HCT116 (cell line): Measurements from ENCODE around the gene ARL6IP6. TPM values are rescaled to one million over a fixed set of nuclear protein-coding genes. Genes with fewer than 3 reads are reported as not detected.

ENCODE experiments used
- ATAC-seq: fragments of 200-7000 bp; cut with Tn5 transposase; 2 replicates; pipeline ENCODE4 v1.9.1; 2020; ENCODE audit warnings: mild to moderate bottlenecking, moderate library complexity
- BruUV-seq: library from RNA; stranded (reverse); fragments of 400-500 nt; replicated peaks from 2 replicates; lab custom pipeline; 2021; lab: Mats Ljungman, UMichigan
- CTCF ChIA-PET: fragments of 300-600 bp; sonication (Branson Sonifier 250); formaldehyde crosslinking; loops from one replicate; lab custom pipeline; 2021; ENCODE audit warnings: antibody characterized with exemption; lab: Charles Lee
- POLR2A ChIA-PET: fragments of 300-600, 350-600 bp; sonication (Branson Sonifier 250); formaldehyde crosslinking; loops from one replicate; lab custom pipeline; 2021; ENCODE audit warnings: antibody characterized with exemption; lab: Charles Lee
- RAD21 ChIA-PET, 2 experiments: fragments of 300-600 bp; sonication (Branson Sonifier 250); formaldehyde crosslinking; loops; one replicate each; lab custom pipeline; 2023; ENCODE audit warnings: low total read pairs in 2 of 2; ENCODE audit not compliant: uncharacterized antibody in 2 of 2, unreplicated experiment in 2 of 2, low non-redundant PET in 1 of 2; lab: Charles Lee
- DNase-seq: peaks from one replicate; pipeline ENCODE4 v3.0.0-alpha.2; 2010; ENCODE audit warnings: low read depth, low spot score
- H2AFZ ChIP-seq: fragments of 200-600 bp; shearing (Covaris generic), sonication (generic); 2 replicates; pipeline ENCODE4 v1.6.1; 2017; ENCODE audit warnings: low read depth, mixed run types, mixed read lengths, antibody characterized with exemption, low read length; ENCODE audit not compliant: poor library complexity, severe bottlenecking
- H3K27ac ChIP-seq: 2 replicates; pipeline ENCODE4 v1.5.1; 2012; ENCODE audit warnings: low read depth, low read length
- H3K27me3 ChIP-seq: fragments of 200-600 bp; sonication (generic); 2 replicates; pipeline ENCODE4 v1.6.1; 2016; ENCODE audit warnings: mixed run types, low read length, mixed read lengths; ENCODE audit not compliant: insufficient read depth
- H3K36me3 ChIP-seq, 2 experiments: fragments of 200-500 bp in 1 of 2; fragments of 200-600 bp in 1 of 2; sonication (Bioruptor generic) in 1 of 2; sonication (generic) in 1 of 2; 2 replicates each; pipeline versions ENCODE4 v1.5.1 to v1.6.1; 2014 to 2016; ENCODE audit warnings: low read length in 2 of 2, inconsistent platforms in 1 of 2, mixed read lengths in 1 of 2, mixed run types in 1 of 2; ENCODE audit not compliant: insufficient read depth in 2 of 2, control insufficient read depth in 1 of 2
- H3K4me1 ChIP-seq, 2 experiments: fragments of 200-600 bp in 1 of 2; sonication (generic) in 1 of 2; 2 replicates each; pipeline versions ENCODE4 v1.5.1 to v1.6.1; 2012 to 2017; ENCODE audit warnings: low read length in 2 of 2, inconsistent platforms in 1 of 2, mild to moderate bottlenecking in 1 of 2, mixed read lengths in 1 of 2, mixed run types in 1 of 2, moderate library complexity in 1 of 2; ENCODE audit not compliant: insufficient read depth in 2 of 2, control insufficient read depth in 1 of 2
- H3K4me2 ChIP-seq: fragments of 200-600 bp; sonication (generic); 2 replicates; pipeline ENCODE4 v1.6.1; 2017; ENCODE audit warnings: mixed run types, low read length, mixed read lengths
- H3K4me3 ChIP-seq, 2 experiments: fragments of 200-600 bp in 1 of 2; sonication (generic) in 1 of 2; replicated peaks in 1 of 2; 2 replicates each; pipeline ENCODE4 v1.5.1; 2011 to 2016; ENCODE audit warnings: low read length in 2 of 2, control low read depth in 1 of 2, low read depth in 1 of 2, mild to moderate bottlenecking in 1 of 2, mixed read lengths in 1 of 2, mixed run types in 1 of 2
- H3K79me2 ChIP-seq: fragments of 200-600 bp; sonication (generic); 2 replicates; pipeline ENCODE4 v1.6.1; 2017; ENCODE audit warnings: mild to moderate bottlenecking, mixed run types, low read length, moderate library complexity, mixed read lengths; ENCODE audit not compliant: insufficient read depth
- H3K9ac ChIP-seq: fragments of 200-600 bp; sonication (generic); 2 replicates; pipeline ENCODE4 v1.6.1; 2016; ENCODE audit warnings: low read length, mixed read lengths
- H3K9me2 ChIP-seq: fragments of 200-600 bp; sonication (generic), shearing (Covaris generic); 2 replicates; pipeline ENCODE4 v1.6.1; 2017; ENCODE audit warnings: mixed run types, mild to moderate bottlenecking, moderate library complexity; ENCODE audit not compliant: insufficient read depth
- H3K9me3 ChIP-seq, 2 experiments: fragments of 200-500 bp in 1 of 2; fragments of 200-600 bp in 1 of 2; sonication (Bioruptor generic) in 1 of 2; sonication (generic) in 1 of 2; 2 replicates each; pipeline ENCODE4 v1.6.1; 2014 to 2017; ENCODE audit warnings: low read length in 2 of 2, mixed read lengths in 2 of 2, inconsistent platforms in 1 of 2, low read depth in 1 of 2, mild to moderate bottlenecking in 1 of 2, mixed run types in 1 of 2, moderate library complexity in 1 of 2; ENCODE audit not compliant: control insufficient read depth in 1 of 2, insufficient read depth in 1 of 2
- H4K20me1 ChIP-seq: fragments of 200-600 bp; sonication (generic), shearing (Covaris generic); 2 replicates; pipeline ENCODE4 v1.6.1; 2017; ENCODE audit warnings: mixed run types, mild to moderate bottlenecking, moderate library complexity; ENCODE audit not compliant: insufficient read depth
- CBX3 ChIP-seq: IDR thresholded peaks from 2 replicates; pipeline ENCODE4 v1.6.1; 2012; ENCODE audit warnings: low read depth
- CTCF ChIP-seq, 3 experiments: fragments of 200-600 bp in 1 of 3; sonication (generic) in 1 of 3; IDR thresholded peaks in 2 of 3; conservative IDR thresholded peaks in 1 of 3; 2 replicates each; pipeline ENCODE4 v1.5.1; 2012 to 2017; ENCODE audit warnings: low read depth in 2 of 3, low read length in 2 of 3, antibody characterized with exemption in 1 of 3, borderline replicate concordance in 1 of 3, control low read depth in 1 of 3, mild to moderate bottlenecking in 1 of 3, mixed read lengths in 1 of 3, mixed run types in 1 of 3, moderate library complexity in 1 of 3; ENCODE audit not compliant: insufficient read depth in 1 of 3
- EGR1 ChIP-seq: IDR thresholded peaks from 2 replicates; pipeline ENCODE4 v1.6.1; 2012; ENCODE audit warnings: low read depth
- EZH2phosphoT487 ChIP-seq: fragments of 200-600 bp; IDR thresholded peaks from 2 replicates; pipeline ENCODE4 v1.6.1; 2018; ENCODE audit warnings: antibody characterized with exemption, borderline replicate concordance
- POLR2A ChIP-seq: IDR thresholded peaks from 2 replicates; pipeline ENCODE4 v1.7.0; 2011; ENCODE audit warnings: borderline replicate concordance; ENCODE audit not compliant: insufficient read depth, insufficient read length; ENCODE audit errors: extremely low read depth
- POLR2AphosphoS5 ChIP-seq: IDR thresholded peaks from 2 replicates; pipeline ENCODE4 v1.6.1; 2011; ENCODE audit warnings: mild to moderate bottlenecking, low read depth, low read length, moderate library complexity
- REST ChIP-seq: IDR thresholded peaks from 2 replicates; pipeline ENCODE4 v1.6.1; 2012; ENCODE audit warnings: low read depth
- SRF ChIP-seq: IDR thresholded peaks from 2 replicates; pipeline ENCODE4 v1.6.1; 2012; ENCODE audit warnings: low read depth
- TCF7L2 ChIP-seq: IDR thresholded peaks from 2 replicates; pipeline ENCODE4 v1.7.0; 2011; ENCODE audit warnings: borderline replicate concordance, inconsistent platforms; ENCODE audit not compliant: insufficient read depth, insufficient read length; ENCODE audit errors: extremely low read depth
- intact Hi-C: fragments of 100-400 bp; cut with micrococcal nuclease; formaldehyde crosslinking; loops from 2 replicates; pipeline ENCODE4 v1.10.0; 2022
- total RNA-seq: library from RNA; stranded (reverse); gene quantifications from one replicate; pipeline ENCODE4 v1.2.1, GENCODE V29; 2021; ENCODE audit not compliant: unreplicated experiment
- TF ChIP-seq, protein P1 (sequence below): IDR thresholded peaks from 2 replicates; pipeline ENCODE4 v1.6.1; 2012

The ARL6IP6 gene
- total RNA-seq, 1 experiment from 2014 or later = 37.8 TPM

- BruUV-seq = no TSS peak
- RAD21 ChIA-PET = no interaction called here
- POLR2A ChIA-PET = interaction anchor here (1.2 kb wide), 1 partner anchor 8 kb away, joined by 6 read pairs; the partner anchor contains the start of gene PRPF40A
- H3K9ac ChIP-seq = no peak overlapping the region
- no peaks in the 10 kb centered on the region for H3K9me3 ChIP-seq
- H3K79me2 ChIP-seq = peaks cover 100% of the 10 kb centered on the region
- H3K36me3 ChIP-seq = peaks cover 13 to 46% of the 10 kb centered on the region in 2 experiments; a peak in 3 of 4 replicates
- DNase-seq = no peak
- no peak for TF ChIP-seq CTCF (IDR thresholded peaks at IDR 0.05 in 2 of 3, conservative IDR thresholded peaks at IDR 0.05 in 1 of 3; ENCODE audit: borderline replicate concordance in 1 of 3, insufficient read depth in 1 of 3, low read depth in 2 of 3, low read length in 2 of 3)
- TF ChIP-seq TCF7L2 = no peak
- TF ChIP-seq CBX3 = no peak
- TF ChIP-seq SRF = no peak
- no peak for TF ChIP-seq POLR2A
- TF ChIP-seq POLR2AphosphoS5 = no peak
- no peak for TF ChIP-seq REST
- TF ChIP-seq EZH2phosphoT487 = no peak
- no peak for TF ChIP-seq EGR1
- TF ChIP-seq, protein P1, sequence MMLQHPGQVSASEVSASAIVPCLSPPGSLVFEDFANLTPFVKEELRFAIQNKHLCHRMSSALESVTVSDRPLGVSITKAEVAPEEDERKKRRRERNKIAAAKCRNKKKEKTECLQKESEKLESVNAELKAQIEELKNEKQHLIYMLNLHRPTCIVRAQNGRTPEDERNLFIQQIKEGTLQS = no peak
- intact Hi-C loops = no loop called here
- H3K4me2 ChIP-seq = no peak overlapping the region
- H3K27ac ChIP-seq = no peak overlapping the region
- no peak overlapping the region for H3K4me3 ChIP-seq
- H4K20me1 ChIP-seq = peaks cover 32% of the 10 kb centered on the region; the same call in 1 of the 2 replicates
- H3K9me2 ChIP-seq = no peaks in the 10 kb centered on the region
- no peaks in the 10 kb centered on the region for H3K4me1 ChIP-seq
- ATAC-seq = no peak
- CTCF ChIA-PET = no interaction called here
- H3K27me3 ChIP-seq = no peaks in the 10 kb centered on the region
- H2AFZ ChIP-seq = no peak overlapping the region
Observed at GRCh38 chr2:152708742-152709141, 9.7 kb upstream of the ARL6IP6 start.
